GM23248 (cell line): ENCODE measurements around the gene RNASEH1. TPM values are rescaled to one million over a fixed set of nuclear protein-coding genes. Genes with fewer than 3 reads are reported as not detected.
"Not testable (repeated sequence)": the region's sequence is repeated elsewhere in the genome, so short reads cannot be mapped to it uniquely, and the experiment has no call there.

Source experiments
- DNase-seq: peaks from one replicate; pipeline ENCODE4 v3.0.0-alpha.2; 2015
- H2AFZ ChIP-seq: fragments of 200-600 bp; sonication (generic); 2 replicates; pipeline ENCODE4 v1.6.1; 2016; ENCODE audit warnings: antibody characterized with exemption
- H3F3A ChIP-seq: fragments of 200-600 bp; sonication (generic); 2 replicates; pipeline ENCODE4 v1.6.1; 2016; ENCODE audit warnings: mild to moderate bottlenecking, antibody characterized with exemption, mixed run types; ENCODE audit not compliant: insufficient read depth
- H3K27ac ChIP-seq: fragments of 200-600 bp; sonication (generic); 2 replicates; pipeline ENCODE4 v1.5.1; 2016; ENCODE audit warnings: mild to moderate bottlenecking
- H3K27me3 ChIP-seq: fragments of 200-600 bp; sonication (generic); replicated peaks from 2 replicates; pipeline ENCODE4 v1.6.1; 2016; ENCODE audit warnings: mild to moderate bottlenecking; ENCODE audit not compliant: insufficient read depth
- H3K36me3 ChIP-seq: fragments of 200-600 bp; sonication (generic); 2 replicates; pipeline ENCODE4 v1.6.1; 2016; ENCODE audit warnings: low read depth, mild to moderate bottlenecking
- H3K4me1 ChIP-seq: fragments of 200-600 bp; sonication (generic); 2 replicates; pipeline ENCODE4 v1.6.1; 2016; ENCODE audit warnings: mild to moderate bottlenecking; ENCODE audit not compliant: insufficient read depth
- H3K4me2 ChIP-seq: fragments of 200-600 bp; sonication (generic); one replicate; pipeline ENCODE4 v1.6.1; 2016; ENCODE audit warnings: mild to moderate bottlenecking; ENCODE audit not compliant: unreplicated experiment
- H3K4me3 ChIP-seq: fragments of 200-600 bp; sonication (generic); 2 replicates; pipeline ENCODE4 v1.5.1; 2016; ENCODE audit warnings: mild to moderate bottlenecking
- H3K79me2 ChIP-seq: fragments of 200-600 bp; sonication (generic); 2 replicates; pipeline ENCODE4 v1.6.1; 2016; ENCODE audit warnings: mild to moderate bottlenecking; ENCODE audit not compliant: insufficient read depth
- H3K9ac ChIP-seq: fragments of 200-600 bp; sonication (generic); 2 replicates; pipeline ENCODE4 v1.6.1; 2016; ENCODE audit warnings: mild to moderate bottlenecking
- H3K9me2 ChIP-seq: fragments of 200-600 bp; sonication (generic); 2 replicates; pipeline ENCODE4 v1.6.1; 2016; ENCODE audit warnings: mixed run types, mild to moderate bottlenecking, moderate library complexity; ENCODE audit not compliant: insufficient read depth
- H3K9me3 ChIP-seq: fragments of 200-600 bp; sonication (generic); one replicate; pipeline ENCODE4 v1.6.1; 2017; ENCODE audit warnings: low read depth
- H4K20me1 ChIP-seq: fragments of 200-600 bp; sonication (generic); 2 replicates; pipeline ENCODE4 v1.6.0; 2016; ENCODE audit not compliant: insufficient read depth
- EZH2 ChIP-seq: fragments of 200-600 bp; sonication (generic); IDR thresholded peaks from 2 replicates; pipeline ENCODE4 v1.6.1; 2018; ENCODE audit warnings: antibody characterized with exemption, mild to moderate bottlenecking; ENCODE audit not compliant: insufficient read depth, poor library complexity, severe bottlenecking
- EZH2phosphoT487 ChIP-seq: fragments of 200-600 bp; sonication (generic); IDR thresholded peaks from 2 replicates; pipeline ENCODE4 v1.6.1; 2018; ENCODE audit warnings: antibody characterized with exemption, moderate library complexity, mild to moderate bottlenecking, low read depth; ENCODE audit not compliant: insufficient read depth
- WGBS, 2 experiments: methylation state at CpG; one replicate each; pipeline ENCODE4 v1.1.6; 2015 to 2017; ENCODE audit warnings: low lambda C conversion rate in 2 of 2, low coverage in 1 of 2; ENCODE audit errors: missing lambda C conversion rate in 2 of 2; 5-methylcytosine and 5-hydroxymethylcytosine counted together
- in situ Hi-C: fragments of 300-500 bp; cut with MboI; formaldehyde crosslinking; loops from 2 replicates; pipeline ENCODE4 v1.15.0; 2020
- polyA plus RNA-seq: library from polyadenylated mRNA; unstranded; fragments of >200 nt; fragmentation: Nextera tagmentation; extraction: Ambion mirVana; gene quantifications from 2 replicates; pipeline ENCODE4 v1.2.1, GENCODE V29; 2016
- total RNA-seq: library from RNA; depleted of rRNA; stranded (reverse); fragments of >200 nt; shearing (Covaris generic); gene quantifications from 2 replicates; pipeline ENCODE4 v1.2.3, GENCODE V29; 2014

The RNASEH1 gene
- total and polyA plus RNA-seq, 2 experiments from 2014 or later, result 37.4 to 52.4 TPM

GRCh38 chr2:3572620-3573019, 14.5 kb upstream of the RNASEH1 start:
- H3K9ac ChIP-seq, result 0 out of 2 replicates have a peak overlapping the region, but pooled peaks have one; percentile 11
- H3K4me3 ChIP-seq, result no peak overlapping the region
- no peak overlapping the region for H2AFZ ChIP-seq
- in situ Hi-C loops, result no loop called here
- peaks cover 16% of the 10 kb centered on the region for H3F3A ChIP-seq
- no peak for TF ChIP-seq EZH2phosphoT487
- no peak for TF ChIP-seq EZH2
- H4K20me1 ChIP-seq, result peaks cover 5% of the 10 kb centered on the region; the same call in 1 of the 2 replicates
- no peaks in the 10 kb centered on the region for H3K9me3 ChIP-seq
- 47 to 50% methylated on average over 2 of the region's 2 CpGs for WGBS, 2 experiments
- H3K9me2 ChIP-seq, result no peaks in the 10 kb centered on the region
- H3K79me2 ChIP-seq, result peaks cover 25% of the 10 kb centered on the region
- DNase-seq, result no peak
- H3K36me3 ChIP-seq, result peaks cover 16% of the 10 kb centered on the region
- peaks cover 19% of the 10 kb centered on the region for H3K4me1 ChIP-seq
- H3K27me3 ChIP-seq, result no peaks in the 10 kb centered on the region
- no peak overlapping the region for H3K4me2 ChIP-seq
- no peak overlapping the region for H3K27ac ChIP-seq

- WGBS, 2 experiments, result 77 to 83% methylated on average over 8 of the region's 8 CpGs
- no peak overlapping the region for H3K4me3 ChIP-seq
Observed at GRCh38 chr2:3571284-3571683, 13.2 kb upstream of the RNASEH1 start.

GRCh38 chr2:3569656-3570055, 11.5 kb upstream of the RNASEH1 start:
- H3K4me1 ChIP-seq, DNase-seq, H3K27ac ChIP-seq, H4K20me1 ChIP-seq, in situ Hi-C loops, H3K36me3 ChIP-seq, H3K9me3 ChIP-seq, H2AFZ ChIP-seq, H3K9ac ChIP-seq, H3K27me3 ChIP-seq, H3K79me2 ChIP-seq, H3K9me2 ChIP-seq, H3K4me3 ChIP-seq, H3F3A ChIP-seq, H3K4me2 ChIP-seq: not testable (repeated sequence)
- 94 to 96% methylated on average over 16 to 20 of the region's 23 CpGs for WGBS, 2 experiments

More at GRCh38 chr2:3571284-3571683, 13.2 kb upstream of the RNASEH1 start:
- peaks cover 3% of the 10 kb centered on the region for H3K36me3 ChIP-seq
- H4K20me1 ChIP-seq, result no peaks in the 10 kb centered on the region
- H3K4me1 ChIP-seq, result peaks cover 5% of the 10 kb centered on the region
- H2AFZ ChIP-seq, result no peak overlapping the region
- DNase-seq, result no peak
- in situ Hi-C loops, result no loop called here
- no peak overlapping the region for H3K9ac ChIP-seq
- no peaks in the 10 kb centered on the region for H3K9me3 ChIP-seq
- peaks cover 12% of the 10 kb centered on the region for H3K79me2 ChIP-seq
- H3F3A ChIP-seq, result peaks cover 3% of the 10 kb centered on the region; the same call in 1 of the 2 replicates
- no peaks in the 10 kb centered on the region for H3K27me3 ChIP-seq
- no peaks in the 10 kb centered on the region for H3K9me2 ChIP-seq
- no peak overlapping the region for H3K4me2 ChIP-seq
- no peak overlapping the region for H3K27ac ChIP-seq
- TF ChIP-seq EZH2phosphoT487, result no peak

GRCh38 chr2:3566806-3567205, 8.7 kb upstream of the RNASEH1 start:
- no peak for DNase-seq
- Histone ChIP-seq H3K4me2 (no peak overlapping the region), H3F3A (no peaks in the 10 kb centered on the region), H3K4me1 (no peaks in the 10 kb centered on the region), H3K36me3 (no peaks in the 10 kb centered on the region), H3K27me3 (no peaks in the 10 kb centered on the region), H3K79me2 (no peaks in the 10 kb centered on the region), H3K4me3 (no peak overlapping the region), H2AFZ (no peak overlapping the region), H4K20me1 (no peaks in the 10 kb centered on the region), H3K9me3 (no peaks in the 10 kb centered on the region), H3K9ac (no peak overlapping the region), H3K9me2 (no peaks in the 10 kb centered on the region), H3K27ac (no peak overlapping the region)
- in situ Hi-C loops, result no loop called here
- no peak for TF ChIP-seq EZH2
- no peak for TF ChIP-seq EZH2phosphoT487
- WGBS, 2 experiments, result 84 to 88% methylated on average over 9 of the region's 9 CpGs

GRCh38 chr2:3565117-3565516, 7.0 kb upstream of the RNASEH1 start:
- no peaks in the 10 kb centered on the region for H4K20me1 ChIP-seq
- H3K9me3 ChIP-seq, result no peaks in the 10 kb centered on the region
- H3K4me3 ChIP-seq, result no peak overlapping the region
- no peaks in the 10 kb centered on the region for H3K4me1 ChIP-seq
- no peaks in the 10 kb centered on the region for H3K79me2 ChIP-seq
- no peaks in the 10 kb centered on the region for H3K9me2 ChIP-seq
- in situ Hi-C loops, result no loop called here
- H3F3A ChIP-seq, result no peaks in the 10 kb centered on the region
- H2AFZ ChIP-seq, result no peak overlapping the region
- TF ChIP-seq EZH2phosphoT487 (no peak), EZH2 (no peak)
- no peaks in the 10 kb centered on the region for H3K27me3 ChIP-seq
- H3K36me3 ChIP-seq, result no peaks in the 10 kb centered on the region
- WGBS, 2 experiments, result 70 to 74% methylated on average over 6 of the region's 6 CpGs
- no peak overlapping the region for H3K27ac ChIP-seq
- no peak for DNase-seq
- H3K9ac ChIP-seq, result no peak overlapping the region
- H3K4me2 ChIP-seq, result no peak overlapping the region
